HG02763 (cell line): ENCODE measurements around the gene FOXQ1.

ENCODE experiments used
- ATAC-seq: cut with Tn5 transposase; IDR thresholded peaks from one replicate; pipeline ENCODE4 v1.9.1; 2021; ENCODE audit warnings: mild to moderate bottlenecking, moderate library complexity; ENCODE audit not compliant: unreplicated experiment

The FOXQ1 gene, protein sequence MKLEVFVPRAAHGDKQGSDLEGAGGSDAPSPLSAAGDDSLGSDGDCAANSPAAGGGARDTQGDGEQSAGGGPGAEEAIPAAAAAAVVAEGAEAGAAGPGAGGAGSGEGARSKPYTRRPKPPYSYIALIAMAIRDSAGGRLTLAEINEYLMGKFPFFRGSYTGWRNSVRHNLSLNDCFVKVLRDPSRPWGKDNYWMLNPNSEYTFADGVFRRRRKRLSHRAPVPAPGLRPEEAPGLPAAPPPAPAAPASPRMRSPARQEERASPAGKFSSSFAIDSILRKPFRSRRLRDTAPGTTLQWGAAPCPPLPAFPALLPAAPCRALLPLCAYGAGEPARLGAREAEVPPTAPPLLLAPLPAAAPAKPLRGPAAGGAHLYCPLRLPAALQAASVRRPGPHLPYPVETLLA

DNA sequence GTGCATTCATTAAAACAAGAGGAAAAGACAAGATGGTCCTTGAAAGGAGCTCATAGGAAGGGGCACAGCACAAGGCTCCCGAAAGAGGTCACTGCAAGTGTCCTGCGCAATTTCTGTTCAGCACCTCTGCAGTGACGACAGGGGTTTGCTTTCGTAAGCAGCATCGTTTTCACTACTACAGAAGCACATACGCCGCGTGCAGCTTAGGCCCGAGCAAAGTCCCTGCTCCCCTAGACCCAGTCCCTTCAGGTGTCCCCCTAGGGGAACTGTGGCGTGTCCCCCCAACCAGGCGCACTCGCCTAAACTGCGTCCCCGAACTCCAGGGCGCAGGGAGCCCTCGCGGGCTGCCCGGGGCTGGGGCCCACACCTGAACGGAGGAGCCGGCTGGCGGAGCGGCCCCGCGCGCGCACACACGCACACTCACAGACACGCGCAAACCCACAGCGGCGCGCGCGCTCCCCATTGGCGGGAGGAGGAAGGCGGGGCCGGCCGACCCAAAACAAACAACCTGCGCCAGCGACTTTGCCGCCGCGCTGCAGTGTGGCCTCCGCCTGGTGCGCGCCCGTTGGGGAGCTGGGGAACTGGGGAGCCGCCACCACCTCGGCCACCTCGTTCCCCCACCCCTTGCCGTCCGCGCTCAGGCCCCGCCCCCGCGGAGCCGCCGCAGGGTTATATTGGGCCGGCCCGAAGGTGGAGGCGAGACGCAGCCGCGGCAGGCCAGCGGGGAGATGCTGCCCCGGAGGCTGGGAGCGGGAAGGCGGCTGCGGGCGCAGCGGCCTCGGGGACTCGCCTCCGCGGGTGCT lies at the start of gene FOXQ1:
Gene FOXQ1 (plus strand): TSS at position 699 of the 803 bp plus-strand sequence. CDS start 607 bp downstream, outside the sequence.
- ATAC-seq, result no peak

- ATAC-seq, result no peak
Observed at GRCh38 chr6:1262704-1263038, 49.2 kb upstream of the FOXQ1 start.

DNA sequence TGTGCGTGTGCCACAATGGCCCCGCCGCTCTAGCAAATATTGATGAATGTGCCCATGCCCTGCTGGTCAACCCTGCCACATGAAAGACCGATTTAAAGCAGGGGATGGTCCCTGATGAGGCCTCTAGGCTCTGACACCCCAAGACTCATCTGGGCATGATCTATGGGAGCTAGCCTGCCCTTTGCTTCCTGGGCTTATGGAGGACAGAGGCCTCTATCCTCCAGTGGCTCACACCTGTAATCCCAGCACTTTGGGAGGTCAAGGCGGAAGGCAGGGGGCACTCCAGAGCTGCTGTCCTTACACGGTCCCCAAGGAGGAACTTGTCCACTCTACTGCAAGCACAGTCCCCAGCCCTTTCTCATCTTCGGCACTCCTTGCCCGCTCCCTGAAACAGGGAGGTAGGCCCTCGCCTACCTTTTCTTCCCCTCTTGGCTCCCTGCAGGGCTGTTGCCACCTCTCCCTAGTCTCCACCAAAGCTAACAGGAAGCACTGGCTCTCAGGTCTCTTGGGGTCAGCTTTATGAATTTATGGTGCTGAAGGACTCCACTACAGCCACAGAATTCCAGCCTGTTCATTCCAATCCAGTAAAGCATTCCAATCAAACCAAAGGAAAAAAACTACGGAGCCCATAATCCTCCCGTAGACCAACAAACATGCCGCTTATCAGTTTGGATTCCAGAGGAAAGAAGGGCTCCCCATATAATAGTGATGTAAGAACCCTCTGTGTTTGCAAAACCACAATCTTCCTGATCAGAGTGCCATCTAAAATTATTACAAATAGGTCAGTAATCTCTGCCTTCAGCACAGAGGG lies 48.7 kb upstream of the FOXQ1 start:
- ATAC-seq, result no peak

- no peak for ATAC-seq
Observed at GRCh38 chr6:1263850-1264377, 48.0 kb upstream of the FOXQ1 start.

GRCh38 chr6:1264619-1265445 lies 47.1 kb upstream of the FOXQ1 start:
- ATAC-seq, result no peak

DNA sequence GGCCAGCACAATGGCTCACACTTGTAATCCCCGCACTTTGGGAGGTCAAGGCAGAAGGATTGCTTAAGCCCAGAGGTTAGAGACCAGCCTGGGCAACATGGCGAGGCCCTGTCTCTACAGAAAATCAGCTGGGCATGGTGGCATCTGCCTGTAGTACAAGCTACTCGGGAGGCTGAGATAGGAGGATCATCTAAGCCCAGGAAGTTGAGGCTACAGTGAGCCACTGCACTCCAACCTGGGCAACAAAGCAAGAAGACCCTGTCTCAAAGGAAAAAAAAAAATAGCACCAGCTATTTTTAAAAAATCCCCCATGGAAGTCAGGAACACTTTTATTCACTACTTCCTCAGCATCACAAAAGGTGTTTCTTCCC lies 45.2 kb upstream of the FOXQ1 start:
- no peak for ATAC-seq

GRCh38 chr6:1267057-1267732 lies 44.7 kb upstream of the FOXQ1 start:
- no peak for ATAC-seq

DNA sequence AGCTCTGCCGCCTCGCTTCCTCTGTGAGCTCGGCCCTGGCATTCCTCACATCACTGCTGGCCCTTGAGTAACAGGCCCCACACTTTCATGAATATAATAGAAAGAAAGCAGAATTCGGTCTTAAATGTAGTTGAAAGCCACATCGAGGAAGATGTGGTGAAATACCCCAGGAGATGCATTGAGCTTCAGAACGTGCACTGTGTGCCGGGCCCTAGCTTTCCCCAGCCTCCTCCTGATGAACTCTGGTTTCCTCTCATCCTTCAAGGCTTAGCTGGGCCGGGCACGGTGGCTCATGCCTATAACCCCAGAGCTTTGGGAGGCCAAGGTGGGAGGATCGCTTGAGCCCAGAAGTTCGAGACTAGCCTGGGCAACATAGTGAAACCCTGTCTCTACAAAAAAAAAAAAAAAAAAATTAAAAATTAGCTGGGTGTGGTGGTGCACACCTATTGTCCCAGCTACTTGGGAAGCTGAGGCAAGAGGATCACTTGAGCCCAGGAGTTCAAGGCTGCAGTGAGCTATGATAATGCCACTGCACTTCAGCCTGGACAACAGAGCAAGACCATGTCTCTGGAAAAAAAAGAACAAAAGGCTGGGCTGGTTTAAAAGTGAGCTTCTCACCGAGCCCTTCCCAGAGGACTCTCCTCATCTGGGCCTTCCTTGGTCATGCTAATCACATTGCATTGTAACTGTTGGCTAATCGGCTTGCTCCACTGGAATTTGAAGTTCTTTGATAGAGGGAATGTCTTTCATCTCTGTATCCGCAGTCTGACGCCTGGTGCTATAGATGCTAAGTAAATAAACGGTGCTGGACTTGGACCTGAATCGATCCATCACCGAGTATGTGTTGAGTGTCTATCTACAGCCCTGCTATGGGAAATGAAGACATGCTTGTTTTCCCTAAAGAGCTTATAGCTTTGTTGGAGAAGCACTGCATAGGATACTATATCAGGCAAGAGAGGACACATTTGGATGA lies 43.8 kb upstream of the FOXQ1 start:
- no peak for ATAC-seq

- ATAC-seq, result no peak
Observed at GRCh38 chr6:1271071-1271763, 40.7 kb upstream of the FOXQ1 start.

DNA sequence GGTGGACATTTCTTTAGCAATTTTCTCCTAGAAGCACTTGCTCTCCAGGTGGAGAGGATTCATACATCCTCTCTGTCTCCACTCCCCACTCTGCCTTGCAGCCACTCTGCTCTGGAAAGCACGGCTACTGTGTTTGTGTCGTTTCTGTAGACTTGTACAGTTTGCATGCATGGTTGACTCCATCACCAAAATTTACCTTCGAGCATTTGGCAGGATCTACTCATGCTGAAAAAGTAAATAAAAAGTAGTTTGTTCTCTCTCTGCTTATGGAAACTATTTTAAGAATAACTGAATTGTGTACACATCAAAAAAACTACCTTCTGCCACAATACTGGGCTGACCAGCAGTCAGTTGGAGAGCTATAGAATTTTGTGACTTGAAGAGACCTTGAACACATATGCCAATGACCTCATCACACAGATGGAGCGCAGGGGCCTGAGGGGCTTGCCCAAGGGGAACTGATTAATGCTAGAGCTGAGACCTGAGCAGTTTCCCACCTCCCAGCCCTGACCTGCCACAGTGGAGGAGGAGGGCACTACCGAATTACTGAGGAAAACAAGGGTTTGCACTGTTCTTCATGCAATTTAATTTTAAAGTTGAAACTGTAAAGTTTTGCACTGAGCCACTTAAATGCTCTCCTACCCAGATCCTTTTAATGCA lies 33.7 kb upstream of the FOXQ1 start:
- no peak for ATAC-seq

GRCh38 chr6:1279065-1279464 lies 32.8 kb upstream of the FOXQ1 start:
- no peak for ATAC-seq

GRCh38 chr6:1280666-1281300 lies 31.1 kb upstream of the FOXQ1 start:
- ATAC-seq, result no peak

GRCh38 chr6:1281746-1282145 lies 30.2 kb upstream of the FOXQ1 start:
- ATAC-seq, result no peak

DNA sequence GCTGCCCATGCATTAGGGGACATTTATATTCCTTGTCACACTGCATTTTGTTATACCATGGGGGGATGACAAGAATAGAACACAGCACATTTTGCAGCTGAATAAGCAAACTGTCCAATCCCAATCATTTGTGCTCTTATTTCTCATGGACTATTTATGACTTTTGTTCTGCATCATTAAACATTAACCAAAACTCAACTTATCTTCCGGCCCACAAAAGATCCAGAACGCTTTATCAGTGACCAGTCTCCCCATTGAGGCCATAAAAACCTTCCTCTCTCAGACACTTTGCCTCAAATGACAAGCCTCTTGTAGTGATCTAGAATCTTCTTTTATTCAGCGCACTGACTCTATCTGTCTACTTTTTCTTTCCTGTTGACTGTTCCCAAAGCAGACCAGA lies 28.4 kb upstream of the FOXQ1 start:
- ATAC-seq, result no peak

DNA sequence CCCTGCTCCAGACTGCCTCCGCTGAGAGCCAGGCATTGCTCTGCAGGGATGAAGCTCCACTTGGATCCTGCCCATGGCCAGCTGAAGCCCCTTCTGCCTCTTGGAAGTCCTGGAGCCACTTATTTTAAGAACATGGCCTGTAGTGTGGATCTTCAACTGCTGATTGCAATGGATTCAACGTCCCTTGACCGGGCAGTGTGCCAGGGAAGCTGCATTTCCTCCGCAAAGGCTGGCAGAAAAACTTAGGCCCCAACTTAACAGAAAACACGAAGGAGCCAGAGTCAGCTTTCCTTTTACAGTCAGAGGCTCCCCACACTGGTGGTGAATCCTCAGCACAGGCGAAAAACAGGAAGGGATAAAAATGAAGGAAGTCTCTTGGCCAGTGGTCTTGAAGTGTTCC lies 26.3 kb upstream of the FOXQ1 start:
- no peak for ATAC-seq

- ATAC-seq, result no peak
Observed at GRCh38 chr6:1285956-1286355, 25.9 kb upstream of the FOXQ1 start.

- ATAC-seq, result no peak
Observed at GRCh38 chr6:1287103-1287591, 24.8 kb upstream of the FOXQ1 start.
